Activated CD8-positive, alpha-beta T cell treated with anti-CD3 and anti-CD28 coated beads for 36 hours (primary cell): ENCODE results near the gene OR8D2. TPM values are rescaled to one million over a fixed set of nuclear protein-coding genes. Genes with fewer than 3 reads are reported as not detected.

Experiments used
- ATAC-seq: fragments of 200-7000 bp; cut with Tn5 transposase; one replicate; pipeline ENCODE4 v1.10.0; 2021; ENCODE audit warnings: mild to moderate bottlenecking, moderate library complexity
- CTCF ChIA-PET: fragments of 350-600 bp; sonication (Branson Sonifier 250); formaldehyde crosslinking; loops from one replicate; lab custom pipeline; 2021; ENCODE audit warnings: antibody characterized with exemption; lab: Charles Lee
- POLR2A ChIA-PET: fragments of 350-600 bp; sonication (Branson Sonifier 250); formaldehyde crosslinking; loops from one replicate; lab custom pipeline; 2021; ENCODE audit warnings: antibody characterized with exemption; lab: Charles Lee
- DNase-seq: peaks from one replicate; pipeline ENCODE4 v3.0.0-alpha.2; 2020
- H3K27ac Mint-ChIP-seq: one replicate; pipeline ENCODE4 v1.8.0; 2021; ENCODE audit warnings: mild to moderate bottlenecking, mixed read lengths
- H3K27me3 Mint-ChIP-seq: one replicate; pipeline ENCODE4 v1.8.0; 2021; ENCODE audit warnings: mixed read lengths
- H3K36me3 Mint-ChIP-seq: one replicate; pipeline ENCODE4 v1.8.0; 2021; ENCODE audit warnings: low read depth, mixed read lengths
- H3K4me1 Mint-ChIP-seq: one replicate; pipeline ENCODE4 v1.8.0; 2021; ENCODE audit warnings: low read depth, mixed read lengths
- H3K4me3 Mint-ChIP-seq: one replicate; pipeline ENCODE4 v1.8.0; 2021; ENCODE audit warnings: mild to moderate bottlenecking, moderate library complexity, mixed read lengths
- H3K9me3 Mint-ChIP-seq: one replicate; pipeline ENCODE4 v1.8.0; 2021; ENCODE audit warnings: mixed read lengths
- intact Hi-C: fragments of 100-400 bp; cut with micrococcal nuclease; formaldehyde crosslinking; loops from one replicate; pipeline ENCODE4 v1.10.0; 2022
- total RNA-seq, 2 experiments: library from RNA; stranded (reverse); gene quantifications; one replicate each; pipeline ENCODE4 v1.2.3, GENCODE V29; 2021
- TF ChIP-seq, protein P1 (sequence below): fragments of 200-600 bp; IDR thresholded peaks from one replicate; pipeline ENCODE4 v1.8.0; 2022; ENCODE audit warnings: antibody characterized with exemption, mild to moderate bottlenecking

Gene OR8D2
- total RNA-seq, 2 experiments from 2014 or later = not detected

DNA sequence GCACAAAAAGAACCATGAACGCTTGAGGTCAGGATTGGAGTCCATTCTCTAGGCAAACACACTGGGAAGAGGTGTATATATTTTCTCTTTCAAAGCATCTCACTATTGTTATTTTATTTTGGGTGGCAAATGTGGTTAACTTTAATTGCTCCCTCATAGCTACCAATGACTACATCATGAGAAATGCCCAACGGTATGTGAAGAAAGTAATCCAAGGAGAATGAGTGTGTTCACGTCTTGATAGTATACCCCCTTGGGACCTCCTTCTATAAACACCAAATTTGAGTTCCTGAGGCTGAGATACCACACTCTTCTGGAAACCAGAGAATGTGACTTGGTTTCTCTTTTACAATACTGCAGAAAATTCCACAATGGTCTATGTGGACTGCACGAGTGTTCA, 22.1 kb downstream of the OR8D2 start:
- no peaks in the 10 kb centered on the region for H3K27me3 Mint-ChIP-seq
- CTCF ChIA-PET = no interaction called here
- H3K9me3 Mint-ChIP-seq = no peaks in the 10 kb centered on the region
- no peaks in the 10 kb centered on the region for H3K36me3 Mint-ChIP-seq
- intact Hi-C loops = no loop called here
- no peak overlapping the region for H3K27ac Mint-ChIP-seq
- no peaks in the 10 kb centered on the region for H3K4me1 Mint-ChIP-seq
- H3K4me3 Mint-ChIP-seq = no peak overlapping the region
- POLR2A ChIA-PET = no interaction called here
- TF ChIP-seq, protein P1, sequence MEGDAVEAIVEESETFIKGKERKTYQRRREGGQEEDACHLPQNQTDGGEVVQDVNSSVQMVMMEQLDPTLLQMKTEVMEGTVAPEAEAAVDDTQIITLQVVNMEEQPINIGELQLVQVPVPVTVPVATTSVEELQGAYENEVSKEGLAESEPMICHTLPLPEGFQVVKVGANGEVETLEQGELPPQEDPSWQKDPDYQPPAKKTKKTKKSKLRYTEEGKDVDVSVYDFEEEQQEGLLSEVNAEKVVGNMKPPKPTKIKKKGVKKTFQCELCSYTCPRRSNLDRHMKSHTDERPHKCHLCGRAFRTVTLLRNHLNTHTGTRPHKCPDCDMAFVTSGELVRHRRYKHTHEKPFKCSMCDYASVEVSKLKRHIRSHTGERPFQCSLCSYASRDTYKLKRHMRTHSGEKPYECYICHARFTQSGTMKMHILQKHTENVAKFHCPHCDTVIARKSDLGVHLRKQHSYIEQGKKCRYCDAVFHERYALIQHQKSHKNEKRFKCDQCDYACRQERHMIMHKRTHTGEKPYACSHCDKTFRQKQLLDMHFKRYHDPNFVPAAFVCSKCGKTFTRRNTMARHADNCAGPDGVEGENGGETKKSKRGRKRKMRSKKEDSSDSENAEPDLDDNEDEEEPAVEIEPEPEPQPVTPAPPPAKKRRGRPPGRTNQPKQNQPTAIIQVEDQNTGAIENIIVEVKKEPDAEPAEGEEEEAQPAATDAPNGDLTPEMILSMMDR = no peak
- DNase-seq = no peak
- no peak for ATAC-seq

GRCh38 chr11:124296016-124296415, 24.0 kb downstream of the OR8D2 start:
- no peak for ATAC-seq
- H3K27me3 Mint-ChIP-seq = peaks cover 3% of the 10 kb centered on the region
- TF ChIP-seq, protein P1 = no peak
- no peak overlapping the region for H3K27ac Mint-ChIP-seq
- H3K9me3 Mint-ChIP-seq = peaks cover 6% of the 10 kb centered on the region
- no peak overlapping the region for H3K4me3 Mint-ChIP-seq
- DNase-seq = no peak
- ChIA-PET CTCF (no interaction called here), POLR2A (interaction anchor here (0.7 kb wide), 1 partner anchor 108 kb away, joined by 3 read pairs; no protein-coding TSS in a partner anchor)
- no peaks in the 10 kb centered on the region for H3K36me3 Mint-ChIP-seq
- no peaks in the 10 kb centered on the region for H3K4me1 Mint-ChIP-seq
- intact Hi-C loops = no loop called here

DNA sequence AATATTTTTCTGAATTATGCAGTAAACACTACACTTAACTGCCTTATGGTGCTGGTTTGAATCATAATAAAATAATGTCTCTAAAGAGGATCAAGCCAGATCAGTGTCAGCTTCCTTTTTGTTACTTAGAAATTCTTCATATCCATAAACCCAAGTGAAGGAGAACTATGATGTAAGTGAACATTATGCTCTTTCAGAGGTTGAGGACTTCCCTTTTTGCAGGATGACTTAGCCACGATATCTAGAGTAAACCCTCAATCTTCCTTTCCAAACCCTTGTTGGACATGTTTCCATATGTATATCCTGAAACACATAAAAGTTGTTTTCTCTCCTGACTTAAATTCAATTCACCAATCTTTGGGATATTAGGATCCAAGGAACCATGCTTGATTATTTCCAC, 25.3 kb downstream of the OR8D2 start:
- Mint-ChIP-seq H3K4me3 (no peak overlapping the region), H3K36me3 (no peaks in the 10 kb centered on the region), H3K4me1 (no peaks in the 10 kb centered on the region), H3K27me3 (peaks cover 3% of the 10 kb centered on the region), H3K9me3 (peaks cover 6% of the 10 kb centered on the region), H3K27ac (no peak overlapping the region)
- TF ChIP-seq, protein P1 = no peak
- intact Hi-C loops = no loop called here
- DNase-seq = no peak
- no peak for ATAC-seq
- CTCF ChIA-PET = no interaction called here
- POLR2A ChIA-PET = no interaction called here

DNA sequence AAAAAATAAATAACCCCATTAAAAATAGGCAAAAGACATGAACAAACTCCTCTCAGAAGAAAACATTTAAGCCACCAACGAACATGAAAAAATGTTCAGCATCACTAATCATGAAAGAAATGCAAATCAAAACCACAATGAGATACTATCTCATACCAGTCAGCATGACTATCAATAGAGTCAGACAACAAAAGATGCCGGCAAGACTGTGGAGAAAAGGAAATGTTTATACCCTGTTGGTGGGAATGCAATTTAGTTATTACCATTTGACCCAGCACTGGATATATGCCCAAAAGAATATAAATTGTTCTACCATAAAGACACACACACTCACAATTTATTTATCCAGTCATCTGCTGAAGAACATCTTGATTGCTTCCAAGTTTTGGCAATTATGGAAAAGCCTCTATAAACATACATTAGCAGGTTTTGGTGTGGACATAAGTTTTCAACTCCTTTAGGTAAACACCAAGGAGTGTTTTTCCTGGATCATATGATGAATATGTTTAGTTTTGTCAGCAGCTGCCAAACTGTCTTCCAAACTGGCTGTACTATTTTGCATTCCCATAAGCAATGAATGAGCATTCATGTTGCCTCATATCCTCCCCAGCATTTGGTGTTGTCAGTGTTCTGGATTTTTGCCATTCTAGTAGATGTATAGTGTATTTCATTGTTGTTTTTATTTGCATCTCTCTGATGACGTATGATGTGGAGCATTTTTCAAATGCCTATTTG, 34.2 kb downstream of the OR8D2 start:
- POLR2A ChIA-PET = no interaction called here
- DNase-seq (no peak), ATAC-seq (no peak)
- TF ChIP-seq, protein P1 = no peak
- Mint-ChIP-seq H3K36me3 (no peaks in the 10 kb centered on the region), H3K4me3 (no peak overlapping the region), H3K4me1 (no peaks in the 10 kb centered on the region), H3K9me3 (peaks cover 9% of the 10 kb centered on the region), H3K27ac (no peak overlapping the region), H3K27me3 (no peaks in the 10 kb centered on the region)
- CTCF ChIA-PET = no interaction called here
- intact Hi-C loops = no loop called here

DNA sequence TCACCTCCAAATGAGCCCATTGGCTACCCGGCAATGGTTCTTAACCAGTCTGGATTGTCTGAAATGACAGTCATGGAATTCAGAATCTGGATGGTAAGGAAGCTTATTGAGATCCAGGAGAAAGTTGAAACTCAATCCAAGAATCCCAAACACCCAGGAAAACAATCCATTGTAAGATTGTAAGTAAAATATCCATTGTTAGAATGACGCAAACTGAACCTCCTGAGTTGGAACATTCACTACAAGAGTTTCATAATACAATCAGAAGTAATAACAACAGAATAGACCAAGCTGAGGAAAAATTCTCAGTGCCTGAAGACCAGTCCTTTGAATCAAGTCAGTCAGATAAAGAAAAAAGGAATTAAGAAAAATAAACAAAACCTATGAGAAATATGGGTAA, 41.7 kb downstream of the OR8D2 start:
- CTCF ChIA-PET = no interaction called here
- no peak overlapping the region for H3K27ac Mint-ChIP-seq
- POLR2A ChIA-PET = no interaction called here
- H3K4me1 Mint-ChIP-seq = peaks cover 6% of the 10 kb centered on the region
- no peaks in the 10 kb centered on the region for H3K27me3 Mint-ChIP-seq
- no peak overlapping the region for H3K4me3 Mint-ChIP-seq
- no peaks in the 10 kb centered on the region for H3K36me3 Mint-ChIP-seq
- no peak for ATAC-seq
- peaks cover 9% of the 10 kb centered on the region for H3K9me3 Mint-ChIP-seq
- no peak for DNase-seq
- intact Hi-C loops = no loop called here
- TF ChIP-seq, protein P1 = no peak
